NCI-H1417 (cell line): Measurements from ENCODE around the gene MAML2.

ENCODE experiments used
- DNase-seq, 3 experiments: peaks; one replicate each; lab custom pipeline; 2025; lab: John Stamatoyannopoulos, UW

MAML2 gene

GRCh38 chr11:96008161-96008720 lies 334.8 kb downstream of the MAML2 start:
- DNase-seq = no peak

- DNase-seq = no peak
Measured at GRCh38 chr11:96006037-96006436, 337.0 kb downstream of the MAML2 start.

- DNase-seq = no peak
Measured at GRCh38 chr11:96004862-96005261, 338.1 kb downstream of the MAML2 start.

- DNase-seq = no peak
Measured at GRCh38 chr11:96002754-96003290, 340.2 kb downstream of the MAML2 start.

- no peak for DNase-seq
Measured at GRCh38 chr11:96002339-96002738, 340.7 kb downstream of the MAML2 start.

GRCh38 chr11:96001037-96001436 lies 342.0 kb downstream of the MAML2 start:
- no peak for DNase-seq

- DNase-seq = no peak
Measured at GRCh38 chr11:95999711-96000406, 343.1 kb downstream of the MAML2 start.

- DNase-seq = no peak
Measured at GRCh38 chr11:95996621-95997235, 346.3 kb downstream of the MAML2 start.

- DNase-seq = no peak
Measured at GRCh38 chr11:95994329-95994728, 348.7 kb downstream of the MAML2 start.

- DNase-seq = no peak
Measured at GRCh38 chr11:95993438-95994298, 349.3 kb downstream of the MAML2 start.

- no peak for DNase-seq
Measured at GRCh38 chr11:95991545-95991944, 351.4 kb downstream of the MAML2 start.

GRCh38 chr11:95991101-95991500 lies 351.9 kb downstream of the MAML2 start:
- DNase-seq = no peak

GRCh38 chr11:95989780-95990179 lies 353.2 kb downstream of the MAML2 start:
- DNase-seq = no peak

GRCh38 chr11:95989076-95989605 lies 353.9 kb downstream of the MAML2 start:
- no peak for DNase-seq

- DNase-seq = no peak
Measured at GRCh38 chr11:95985174-95985808, 357.7 kb downstream of the MAML2 start.

- DNase-seq = no peak
Measured at GRCh38 chr11:95984072-95984471, 358.9 kb downstream of the MAML2 start.

GRCh38 chr11:95977534-95978174 lies 365.3 kb downstream of the MAML2 start:
- DNase-seq = no peak

- no peak for DNase-seq
Measured at GRCh38 chr11:95976550-95976949, 366.4 kb downstream of the MAML2 start.

- no peak for DNase-seq
Measured at GRCh38 chr11:95975343-95975742, 367.7 kb downstream of the MAML2 start.

- DNase-seq = no peak
Measured at GRCh38 chr11:95972060-95972459, 370.9 kb downstream of the MAML2 start.

- no peak for DNase-seq
Measured at GRCh38 chr11:95968585-95968984, 374.4 kb downstream of the MAML2 start.
